HL-60 (cell line): Measurements from ENCODE around the gene PYDC1.
"Not testable (repeated sequence)": the region's sequence is repeated elsewhere in the genome, so short reads cannot be mapped to it uniquely, and the experiment has no call there.

ENCODE experiments used
- DNase-seq, 2 experiments: peaks; one replicate each; pipeline ENCODE4 v3.0.0-alpha.2; 2010 to 2020; ENCODE audit warnings: low read depth in 1 of 2, low spot score in 1 of 2
- H3K27ac ChIP-seq: fragments of 250-450 bp; sonication (Bioruptor Pico); replicated peaks from 2 replicates; pipeline ENCODE4 v1.5.1; 2020; ENCODE audit warnings: mild to moderate bottlenecking, moderate library complexity
- H3K27me3 ChIP-seq: fragments of 250-450 bp; sonication (Bioruptor Pico); 2 replicates; pipeline ENCODE4 v1.5.1; 2021; ENCODE audit warnings: mild to moderate bottlenecking, moderate library complexity; ENCODE audit not compliant: insufficient read depth, poor library complexity, severe bottlenecking
- H3K4me3 ChIP-seq: replicated peaks from 2 replicates; pipeline ENCODE4 v1.5.1; 2011; ENCODE audit warnings: mild to moderate bottlenecking, control low read depth, low read length; ENCODE audit not compliant: insufficient read depth
- GABPA ChIP-seq: IDR thresholded peaks from 2 replicates; pipeline ENCODE4 v1.6.1; 2012; ENCODE audit warnings: low read depth
- POLR2AphosphoS5 ChIP-seq: IDR thresholded peaks from 2 replicates; pipeline ENCODE4 v1.6.1; 2012; ENCODE audit warnings: low read depth
- SPI1 ChIP-seq: IDR thresholded peaks from 2 replicates; pipeline ENCODE4 v1.6.1; 2012; ENCODE audit warnings: low read depth, mild to moderate bottlenecking, borderline replicate concordance
- TF ChIP-seq, protein P1 (sequence below): IDR thresholded peaks from one replicate; pipeline ENCODE4 v1.5.1; 2011; ENCODE audit warnings: low read length, control low read depth, inconsistent platforms; ENCODE audit not compliant: insufficient read depth
- TF ChIP-seq, protein P2 (sequence below): IDR thresholded peaks from 2 replicates; pipeline ENCODE4 v1.6.1; 2012; ENCODE audit warnings: low read depth; ENCODE audit not compliant: insufficient replicate concordance

PYDC1 gene

GRCh38 chr16:31196324-31197088, 20.4 kb downstream of the PYDC1 start:
- no peak overlapping the region for H3K27ac ChIP-seq
- no peak overlapping the region for H3K4me3 ChIP-seq
- H3K27me3 ChIP-seq: no peaks in the 10 kb centered on the region
- peak in 1 of 2 experiments; percentile 58 for DNase-seq
- TF ChIP-seq, protein P1, sequence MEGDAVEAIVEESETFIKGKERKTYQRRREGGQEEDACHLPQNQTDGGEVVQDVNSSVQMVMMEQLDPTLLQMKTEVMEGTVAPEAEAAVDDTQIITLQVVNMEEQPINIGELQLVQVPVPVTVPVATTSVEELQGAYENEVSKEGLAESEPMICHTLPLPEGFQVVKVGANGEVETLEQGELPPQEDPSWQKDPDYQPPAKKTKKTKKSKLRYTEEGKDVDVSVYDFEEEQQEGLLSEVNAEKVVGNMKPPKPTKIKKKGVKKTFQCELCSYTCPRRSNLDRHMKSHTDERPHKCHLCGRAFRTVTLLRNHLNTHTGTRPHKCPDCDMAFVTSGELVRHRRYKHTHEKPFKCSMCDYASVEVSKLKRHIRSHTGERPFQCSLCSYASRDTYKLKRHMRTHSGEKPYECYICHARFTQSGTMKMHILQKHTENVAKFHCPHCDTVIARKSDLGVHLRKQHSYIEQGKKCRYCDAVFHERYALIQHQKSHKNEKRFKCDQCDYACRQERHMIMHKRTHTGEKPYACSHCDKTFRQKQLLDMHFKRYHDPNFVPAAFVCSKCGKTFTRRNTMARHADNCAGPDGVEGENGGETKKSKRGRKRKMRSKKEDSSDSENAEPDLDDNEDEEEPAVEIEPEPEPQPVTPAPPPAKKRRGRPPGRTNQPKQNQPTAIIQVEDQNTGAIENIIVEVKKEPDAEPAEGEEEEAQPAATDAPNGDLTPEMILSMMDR: no peak
- peak; percentile 88 for TF ChIP-seq POLR2AphosphoS5
- TF ChIP-seq, protein P2, sequence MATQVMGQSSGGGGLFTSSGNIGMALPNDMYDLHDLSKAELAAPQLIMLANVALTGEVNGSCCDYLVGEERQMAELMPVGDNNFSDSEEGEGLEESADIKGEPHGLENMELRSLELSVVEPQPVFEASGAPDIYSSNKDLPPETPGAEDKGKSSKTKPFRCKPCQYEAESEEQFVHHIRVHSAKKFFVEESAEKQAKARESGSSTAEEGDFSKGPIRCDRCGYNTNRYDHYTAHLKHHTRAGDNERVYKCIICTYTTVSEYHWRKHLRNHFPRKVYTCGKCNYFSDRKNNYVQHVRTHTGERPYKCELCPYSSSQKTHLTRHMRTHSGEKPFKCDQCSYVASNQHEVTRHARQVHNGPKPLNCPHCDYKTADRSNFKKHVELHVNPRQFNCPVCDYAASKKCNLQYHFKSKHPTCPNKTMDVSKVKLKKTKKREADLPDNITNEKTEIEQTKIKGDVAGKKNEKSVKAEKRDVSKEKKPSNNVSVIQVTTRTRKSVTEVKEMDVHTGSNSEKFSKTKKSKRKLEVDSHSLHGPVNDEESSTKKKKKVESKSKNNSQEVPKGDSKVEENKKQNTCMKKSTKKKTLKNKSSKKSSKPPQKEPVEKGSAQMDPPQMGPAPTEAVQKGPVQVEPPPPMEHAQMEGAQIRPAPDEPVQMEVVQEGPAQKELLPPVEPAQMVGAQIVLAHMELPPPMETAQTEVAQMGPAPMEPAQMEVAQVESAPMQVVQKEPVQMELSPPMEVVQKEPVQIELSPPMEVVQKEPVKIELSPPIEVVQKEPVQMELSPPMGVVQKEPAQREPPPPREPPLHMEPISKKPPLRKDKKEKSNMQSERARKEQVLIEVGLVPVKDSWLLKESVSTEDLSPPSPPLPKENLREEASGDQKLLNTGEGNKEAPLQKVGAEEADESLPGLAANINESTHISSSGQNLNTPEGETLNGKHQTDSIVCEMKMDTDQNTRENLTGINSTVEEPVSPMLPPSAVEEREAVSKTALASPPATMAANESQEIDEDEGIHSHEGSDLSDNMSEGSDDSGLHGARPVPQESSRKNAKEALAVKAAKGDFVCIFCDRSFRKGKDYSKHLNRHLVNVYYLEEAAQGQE: no peak

- not testable (repeated sequence) for H3K4me3 ChIP-seq, H3K27ac ChIP-seq, DNase-seq, H3K27me3 ChIP-seq
Observed at GRCh38 chr16:31195861-31196260, 21.1 kb downstream of the PYDC1 start.

DNA sequence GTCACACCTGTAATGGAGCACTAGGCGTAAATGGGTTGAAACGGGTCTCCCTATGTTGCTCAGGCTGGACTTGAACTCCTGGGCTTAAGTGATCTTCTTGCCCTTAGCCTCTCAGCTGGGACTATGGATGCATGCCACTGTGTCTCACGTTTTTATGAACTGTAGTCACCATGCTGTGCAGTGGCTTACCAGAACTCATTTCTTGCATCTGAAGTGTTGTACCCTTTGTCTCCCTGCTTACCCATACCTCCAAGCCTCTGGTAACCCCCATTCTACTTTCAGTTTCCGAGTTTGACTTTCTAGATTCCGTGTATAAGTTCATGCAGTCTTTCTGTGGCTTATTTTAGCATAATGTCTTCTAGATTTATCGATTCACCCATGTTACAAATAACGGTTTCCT, 22.0 kb downstream of the PYDC1 start:
- no peak overlapping the region for H3K4me3 ChIP-seq
- TF ChIP-seq SPI1 (no peak), GABPA (no peak), POLR2AphosphoS5 (no peak)
- TF ChIP-seq, protein P1: no peak
- TF ChIP-seq, protein P2: no peak
- no peak for DNase-seq
- H3K27ac ChIP-seq: no peak overlapping the region
- no peaks in the 10 kb centered on the region for H3K27me3 ChIP-seq

DNA sequence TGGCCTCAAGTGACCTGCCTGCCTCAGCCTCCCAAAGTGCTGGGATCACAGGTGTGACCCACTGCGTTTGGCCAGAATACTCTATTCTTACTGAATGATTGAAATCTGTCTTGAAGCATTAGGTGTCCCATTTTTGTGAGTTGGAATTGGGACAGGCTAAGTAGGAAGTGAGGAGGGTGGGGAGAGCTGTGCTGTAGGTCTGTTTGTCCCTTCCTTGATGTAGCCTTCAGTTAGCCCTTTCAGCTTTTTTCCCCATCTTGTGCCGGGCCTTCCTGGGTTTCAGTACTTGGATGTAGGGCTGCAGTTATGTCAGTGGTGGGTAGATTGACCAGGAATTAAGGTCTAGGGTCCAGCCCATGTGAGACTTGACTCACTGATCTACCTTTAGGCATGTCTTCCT, 23.1 kb downstream of the PYDC1 start:
- no peak for TF ChIP-seq GABPA
- TF ChIP-seq, protein P1: no peak
- no peak; the same call in 1 of the 2 replicates for TF ChIP-seq POLR2AphosphoS5
- TF ChIP-seq, protein P2: no peak
- no peak for TF ChIP-seq SPI1
- Histone ChIP-seq H3K4me3 (no peak overlapping the region), H3K27me3 (no peaks in the 10 kb centered on the region), H3K27ac (no peak overlapping the region)
- no peak for DNase-seq
